ENCODE results near the gene CD164L2.

The CD164L2 gene

DNA sequence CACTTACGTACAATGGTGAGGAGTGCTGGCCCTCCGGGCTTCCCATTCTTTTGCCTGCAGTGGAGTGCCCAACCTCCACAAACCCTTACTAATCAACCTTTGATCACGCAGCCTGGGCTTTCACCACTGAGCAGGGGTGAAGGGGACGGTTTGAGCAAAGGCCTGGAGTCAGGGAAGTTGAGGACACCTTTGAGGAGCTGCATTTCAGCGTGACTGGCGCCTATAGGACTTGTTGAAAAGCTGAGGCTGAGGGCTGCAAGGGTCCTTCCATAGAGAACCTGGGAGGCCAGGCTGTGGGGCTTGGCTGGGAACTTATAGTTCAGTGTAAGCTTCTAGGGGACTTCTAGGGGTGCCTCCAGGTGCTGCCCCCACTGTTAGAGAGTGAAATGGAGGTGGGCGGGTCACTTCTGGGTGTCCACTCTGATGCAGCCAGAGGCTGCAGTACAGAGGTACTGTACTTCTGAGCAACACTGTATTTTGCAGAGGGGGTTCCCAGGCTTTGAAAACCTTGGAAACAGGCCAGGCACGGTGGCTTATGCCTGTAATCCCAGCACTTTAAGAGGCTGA, 31.5 kb downstream of the CD164L2 start:
- H3K79me1 ChIP-seq (ENCODE audit: low read length) = peaks cover 11% of the 10 kb centered on the region
- peak overlapping the region; percentile 32 for H2AK5ac ChIP-seq (ENCODE audit: low read length)
- no peak overlapping the region for H3K23ac ChIP-seq (ENCODE audit: low read length)
- peaks cover 4 to 11% of the 10 kb centered on the region in 2 experiments for H3K36me3 ChIP-seq (ENCODE audit: control insufficient read depth in 1 of 2, insufficient read depth in 2 of 2, low read length in 2 of 2)
- no peak overlapping the region for H3K18ac ChIP-seq (ENCODE audit: low read length)
- no peak overlapping the region for H3K14ac ChIP-seq (ENCODE audit: low read length)
- H2AFZ ChIP-seq (ENCODE audit: insufficient read depth, low read length, poor library complexity) = peak overlapping the region; percentile 24
- WGBS (ENCODE audit: extremely low coverage, insufficient coverage, insufficient read length) = no CpG with 5 or more reads among the region's 8 CpGs
- H2BK12ac ChIP-seq (ENCODE audit: low read length) = no peak overlapping the region
- H4K8ac ChIP-seq (ENCODE audit: low read depth, low read length) = peak overlapping the region; percentile 8
- H3K4me1 ChIP-seq (ENCODE audit: control insufficient read depth in 1 of 2, insufficient read depth in 2 of 2, low read length in 2 of 2) = peaks cover 22 to 28% of the 10 kb centered on the region in 2 experiments
- no peak overlapping the region for H3K27ac ChIP-seq (ENCODE audit: low read depth, low read length)
- peaks cover 6% of the 10 kb centered on the region for H3K9me3 ChIP-seq (ENCODE audit: insufficient read depth, low read depth, low read length)
- no peak overlapping the region for H3K9ac ChIP-seq (ENCODE audit: low read length)
- H2BK5ac ChIP-seq (ENCODE audit: low read depth, low read length, poor library complexity) = no peak overlapping the region
- DNase-seq = no peak
- no peak overlapping the region for H2BK120ac ChIP-seq (ENCODE audit: insufficient read depth, low read length, poor library complexity)
- no peak overlapping the region for H4K12ac ChIP-seq (ENCODE audit: low read depth, low read length)
- H3K4me3 ChIP-seq (ENCODE audit: low read depth, low read length) = no peak overlapping the region
- no peaks in the 10 kb centered on the region for H3K79me2 ChIP-seq (ENCODE audit: control insufficient read depth, insufficient read depth, low read length, poor library complexity)
- H3K4ac ChIP-seq (ENCODE audit: low read depth, low read length) = no peak overlapping the region
- no peak overlapping the region for H4K91ac ChIP-seq (ENCODE audit: low read depth, low read length)
- H3K4me2 ChIP-seq (ENCODE audit: low read length) = peak overlapping the region; percentile 66
- H3K27me3 ChIP-seq (ENCODE audit: insufficient read depth, low read length) = no peaks in the 10 kb centered on the region

DNA sequence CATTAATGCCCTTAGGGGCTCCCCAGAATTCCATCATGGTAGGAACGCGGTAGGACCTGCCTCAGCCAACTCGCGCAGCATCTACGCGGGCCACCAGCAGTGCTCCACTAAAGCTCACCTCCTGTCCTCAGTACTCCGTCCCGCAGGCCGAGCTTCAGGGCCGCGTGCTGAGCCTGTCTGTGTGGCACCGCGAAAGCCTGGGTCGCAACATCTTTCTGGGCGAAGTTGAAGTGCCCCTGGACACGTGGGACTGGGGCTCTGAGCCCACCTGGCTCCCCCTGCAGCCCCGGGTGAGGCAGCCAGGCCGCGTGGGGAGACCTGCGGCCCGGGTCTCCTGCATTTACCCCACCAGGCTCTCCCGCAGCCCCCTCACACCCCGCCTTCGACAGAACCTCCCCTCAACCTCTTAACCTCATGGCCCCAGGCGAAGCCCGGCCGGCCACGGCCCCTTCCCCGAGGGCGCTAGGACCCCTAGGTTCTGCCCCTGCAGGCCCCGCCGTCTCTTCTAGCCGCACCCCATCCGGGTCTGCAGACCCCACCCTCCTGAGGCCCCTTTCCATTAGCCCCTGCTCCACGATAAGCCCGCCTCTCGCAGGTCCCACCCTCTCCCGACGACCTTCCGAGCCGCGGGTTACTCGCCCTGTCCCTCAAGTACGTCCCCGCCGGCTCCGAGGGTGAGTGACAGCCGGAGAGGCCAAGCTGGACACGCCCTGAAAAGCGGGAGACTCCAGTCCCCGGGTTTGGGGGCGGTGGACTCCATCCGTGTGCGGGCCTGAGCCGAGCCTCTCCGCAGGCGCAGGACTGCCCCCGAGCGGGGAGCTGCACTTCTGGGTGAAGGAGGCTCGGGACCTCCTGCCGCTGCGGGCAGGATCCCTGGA, 32.2 kb downstream of the CD164L2 start:
- WGBS (ENCODE audit: extremely low coverage, insufficient coverage, insufficient read length) = no CpG with 5 or more reads among the region's 62 CpGs
- peak overlapping the region; percentile 66 for H3K4me2 ChIP-seq (ENCODE audit: low read length)
- peaks cover 6% of the 10 kb centered on the region for H3K9me3 ChIP-seq (ENCODE audit: insufficient read depth, low read depth, low read length)

DNA sequence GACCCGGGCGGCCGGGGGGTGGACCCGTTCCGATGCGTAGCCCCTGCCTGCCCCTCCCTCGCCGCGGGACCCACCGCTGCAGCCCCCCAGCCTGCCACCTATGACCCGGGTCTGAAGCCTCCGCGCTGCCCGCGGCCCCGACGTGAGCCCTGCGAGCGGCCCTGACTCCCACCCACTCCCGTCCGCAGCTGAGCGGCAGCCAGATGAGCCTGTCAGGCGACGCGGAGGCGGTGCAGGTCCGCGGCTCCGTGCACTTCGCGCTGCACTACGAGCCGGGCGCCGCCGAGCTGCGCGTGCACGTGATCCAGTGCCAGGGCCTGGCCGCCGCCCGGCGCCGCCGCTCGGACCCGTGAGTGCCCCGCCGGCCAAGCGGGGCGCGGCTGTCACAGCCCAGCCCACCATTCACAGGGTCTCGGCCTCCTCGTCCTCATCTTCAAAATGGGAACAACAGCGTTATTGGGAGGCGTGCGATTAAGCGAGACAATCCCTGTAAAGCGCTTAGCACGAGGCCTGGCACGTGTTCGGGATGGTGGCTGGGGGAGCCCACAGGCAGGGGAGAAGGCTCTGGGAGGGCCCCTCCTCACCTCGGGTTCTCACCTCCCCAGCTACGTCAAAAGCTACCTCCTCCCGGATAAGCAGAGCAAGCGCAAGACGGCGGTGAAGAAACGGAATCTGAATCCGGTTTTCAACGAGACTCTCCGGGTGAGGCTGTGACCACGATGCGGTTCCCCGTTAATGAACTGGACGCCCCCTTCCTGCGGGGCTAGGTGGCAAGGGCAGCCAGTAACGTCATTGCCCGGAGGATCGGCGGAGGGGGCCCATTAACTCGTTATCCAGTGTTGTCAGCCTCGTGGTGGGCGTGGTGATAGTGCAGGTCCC, 33.1 kb downstream of the CD164L2 start:
- H2AFZ ChIP-seq (ENCODE audit: insufficient read depth, low read length, poor library complexity) = peak overlapping the region; percentile 67
- H3K23ac ChIP-seq (ENCODE audit: low read length) = no peak overlapping the region
- H3K27ac ChIP-seq (ENCODE audit: low read depth, low read length) = no peak overlapping the region
- peak; percentile 40 to 50 for DNase-seq
- H2BK5ac ChIP-seq (ENCODE audit: low read depth, low read length, poor library complexity) = no peak overlapping the region
- no peak overlapping the region for H3K4ac ChIP-seq (ENCODE audit: low read depth, low read length)
- H3K79me2 ChIP-seq (ENCODE audit: control insufficient read depth, insufficient read depth, low read length, poor library complexity) = no peaks in the 10 kb centered on the region
- peaks cover 0 to 4% of the 10 kb centered on the region in 2 experiments for H3K36me3 ChIP-seq (ENCODE audit: control insufficient read depth in 1 of 2, insufficient read depth in 2 of 2, low read length in 2 of 2)
- H3K4me3 ChIP-seq (ENCODE audit: low read depth, low read length) = peak overlapping the region; percentile 60
- no peak overlapping the region for H2BK12ac ChIP-seq (ENCODE audit: low read length)
- peaks cover 6% of the 10 kb centered on the region for H3K9me3 ChIP-seq (ENCODE audit: insufficient read depth, low read depth, low read length)
- H3K18ac ChIP-seq (ENCODE audit: low read length) = peak overlapping the region; percentile 27
- H2AK5ac ChIP-seq (ENCODE audit: low read length) = no peak overlapping the region
- no peak overlapping the region for H3K9ac ChIP-seq (ENCODE audit: low read length)
- H2BK120ac ChIP-seq (ENCODE audit: insufficient read depth, low read length, poor library complexity) = peak overlapping the region; percentile 9
- no CpG with 5 or more reads among the region's 84 CpGs for WGBS (ENCODE audit: extremely low coverage, insufficient coverage, insufficient read length)
- H3K27me3 ChIP-seq (ENCODE audit: insufficient read depth, low read length) = no peaks in the 10 kb centered on the region
- H4K91ac ChIP-seq (ENCODE audit: low read depth, low read length) = peak overlapping the region; percentile 56
- peak overlapping the region; percentile 8 for H4K8ac ChIP-seq (ENCODE audit: low read depth, low read length)
- peak overlapping the region; percentile 66 for H3K4me2 ChIP-seq (ENCODE audit: low read length)
- H3K4me1 ChIP-seq (ENCODE audit: control insufficient read depth in 1 of 2, insufficient read depth in 2 of 2, low read length in 2 of 2) = peaks cover 22 to 28% of the 10 kb centered on the region in 2 experiments
- peaks cover 11% of the 10 kb centered on the region for H3K79me1 ChIP-seq (ENCODE audit: low read length)
- H3K14ac ChIP-seq (ENCODE audit: low read length) = peak overlapping the region; percentile 0
- H4K12ac ChIP-seq (ENCODE audit: low read depth, low read length) = no peak overlapping the region

More for the DNA sequence above, 32.2 kb downstream of the CD164L2 start:
- Histone ChIP-seq H3K14ac (ENCODE audit: low read length) (peak overlapping the region; percentile 23), H3K9ac (ENCODE audit: low read length) (no peak overlapping the region), H2BK12ac (ENCODE audit: low read length) (no peak overlapping the region), H3K4me3 (ENCODE audit: low read depth, low read length) (peak overlapping the region; percentile 6), H2BK5ac (ENCODE audit: low read depth, low read length, poor library complexity) (no peak overlapping the region), H3K4me1 (ENCODE audit: control insufficient read depth in 1 of 2, insufficient read depth in 2 of 2, low read length in 2 of 2) (peaks cover 22 to 28% of the 10 kb centered on the region in 2 experiments), H3K79me1 (ENCODE audit: low read length) (peaks cover 11% of the 10 kb centered on the region), H4K91ac (ENCODE audit: low read depth, low read length) (peak overlapping the region; percentile 56), H3K23ac (ENCODE audit: low read length) (no peak overlapping the region), H4K8ac (ENCODE audit: low read depth, low read length) (peak overlapping the region; percentile 44), H2BK120ac (ENCODE audit: insufficient read depth, low read length, poor library complexity) (no peak overlapping the region), H3K18ac (ENCODE audit: low read length) (no peak overlapping the region), H3K4ac (ENCODE audit: low read depth, low read length) (no peak overlapping the region), H2AFZ (ENCODE audit: insufficient read depth, low read length, poor library complexity) (peak overlapping the region; percentile 24), H2AK5ac (ENCODE audit: low read length) (peak overlapping the region; percentile 13), H3K79me2 (ENCODE audit: control insufficient read depth, insufficient read depth, low read length, poor library complexity) (no peaks in the 10 kb centered on the region), H3K27me3 (ENCODE audit: insufficient read depth, low read length) (no peaks in the 10 kb centered on the region), H3K36me3 (ENCODE audit: control insufficient read depth in 1 of 2, insufficient read depth in 2 of 2, low read length in 2 of 2) (peaks cover 3 to 8% of the 10 kb centered on the region in 2 experiments), H3K27ac (ENCODE audit: low read depth, low read length) (no peak overlapping the region), H4K12ac (ENCODE audit: low read depth, low read length) (no peak overlapping the region)
- peak; percentile 78 to 90 for DNase-seq
